AG04449 (cell line): Measurements from ENCODE around the gene MSL2.
"Not testable (repeated sequence)": the region's sequence is repeated elsewhere in the genome, so short reads cannot be mapped to it uniquely, and the experiment has no call there.

ENCODE experiments used
- CTCF ChIA-PET: fragments of 350-600 bp; formaldehyde crosslinking; extraction: SDS; loops from one replicate; lab custom pipeline; 2021; ENCODE audit warnings: antibody characterized with exemption; lab: Yijun Ruan, JAX
- POLR2A ChIA-PET: fragments of 400-600, 350-600 bp; formaldehyde crosslinking; extraction: SDS; loops from one replicate; lab custom pipeline; 2020; ENCODE audit warnings: antibody characterized with exemption, inconsistent platforms; lab: Yijun Ruan, JAX
- DNase-seq: peaks from one replicate; pipeline ENCODE4 v3.0.0-alpha.2; 2010; ENCODE audit warnings: low read depth, low spot score
- H3K4me3 ChIP-seq: 2 replicates; pipeline ENCODE4 v1.5.1; 2011; ENCODE audit warnings: low read depth, mild to moderate bottlenecking, control low read depth, low read length
- CTCF ChIP-seq: IDR thresholded peaks from one replicate; pipeline ENCODE4 v1.5.1; 2011; ENCODE audit warnings: mild to moderate bottlenecking, moderate library complexity, low read length, control low read depth, inconsistent platforms; ENCODE audit not compliant: insufficient read depth; ENCODE audit errors: missing control alignments

The MSL2 gene

GRCh38 chr3:136171097-136171542 lies 25.0 kb downstream of the MSL2 start:
- ChIA-PET CTCF (no interaction called here), POLR2A (no interaction called here)
- TF ChIP-seq CTCF = no peak
- H3K4me3 ChIP-seq = no peak overlapping the region
- DNase-seq = no peak

GRCh38 chr3:136168236-136168635 lies 27.9 kb downstream of the MSL2 start:
- H3K4me3 ChIP-seq, DNase-seq, POLR2A ChIA-PET, CTCF ChIA-PET: not testable (repeated sequence)

GRCh38 chr3:136166507-136166906 lies 29.6 kb downstream of the MSL2 start:
- ChIA-PET CTCF (no interaction called here), POLR2A (no interaction called here)
- DNase-seq = no peak
- no peak for TF ChIP-seq CTCF
- H3K4me3 ChIP-seq = no peak overlapping the region

- CTCF ChIA-PET = interaction anchor here (1.0 to 1.2 kb wide), 2 partner anchors 9 to 14 kb away, joined by 3 to 4 read pairs; no protein-coding TSS in a partner anchor
- not testable (repeated sequence) for DNase-seq, H3K4me3 ChIP-seq
- POLR2A ChIA-PET = interaction anchor here (1.6 kb wide), 1 partner anchor 33 kb away, joined by 5 read pairs; the partner anchor contains the start of gene MSL2
Measured at GRCh38 chr3:136163607-136164006, 32.5 kb downstream of the MSL2 start.

GRCh38 chr3:136162322-136162721 lies 33.8 kb downstream of the MSL2 start:
- TF ChIP-seq CTCF = no peak
- ChIA-PET CTCF (no interaction called here), POLR2A (no interaction called here)
- H3K4me3 ChIP-seq = no peak overlapping the region
- DNase-seq = no peak

GRCh38 chr3:136161516-136161915 lies 34.6 kb downstream of the MSL2 start:
- ChIA-PET POLR2A (no interaction called here), CTCF (no interaction called here)
- no peak for DNase-seq
- no peak for TF ChIP-seq CTCF
- H3K4me3 ChIP-seq = no peak overlapping the region

- no peak for DNase-seq
- TF ChIP-seq CTCF = no peak
- ChIA-PET CTCF (interaction anchor here (1.5 kb wide), 1 partner anchor 599 kb away, joined by 3 read pairs; the partner anchor contains the start of gene STAG1), POLR2A (no interaction called here)
- no peak overlapping the region for H3K4me3 ChIP-seq
Measured at GRCh38 chr3:136152963-136153362, 43.2 kb downstream of the MSL2 start.
